Activated T-helper 1 cell treated with anti-CD3 and anti-CD28 coated beads, Interleukin-12 subunit alpha, Interleukin-12 subunit beta, Interleukin-2, Interleukin-4 antibody, amounts not matched to agents 30 ng/mL and 10 ng/mL and 1 ng/mL, durations not matched to agents 14 hours and 24 hours and 36 hours (primary cell): ENCODE data around the gene CHAF1A. TPM values are rescaled to one million over a fixed set of nuclear protein-coding genes. Genes with fewer than 3 reads are reported as not detected.

Source experiments
- DNase-seq: peaks from one replicate; pipeline ENCODE4 v3.0.0; 2021; ENCODE audit warnings: low spot score
- H3K27ac Mint-ChIP-seq: one replicate; pipeline ENCODE4 v1.8.0; 2021; ENCODE audit warnings: mild to moderate bottlenecking, mixed read lengths
- H3K27me3 Mint-ChIP-seq: one replicate; pipeline ENCODE4 v1.8.0; 2022; ENCODE audit warnings: mild to moderate bottlenecking, moderate library complexity, mixed read lengths; ENCODE audit not compliant: insufficient read depth
- H3K36me3 Mint-ChIP-seq: one replicate; pipeline ENCODE4 v1.8.0; 2021; ENCODE audit warnings: low read depth, mixed read lengths
- H3K4me1 Mint-ChIP-seq: one replicate; pipeline ENCODE4 v1.8.0; 2021; ENCODE audit warnings: low read depth, mixed read lengths
- H3K4me3 Mint-ChIP-seq: one replicate; pipeline ENCODE4 v1.8.0; 2021; ENCODE audit warnings: mild to moderate bottlenecking, moderate library complexity, mixed read lengths
- H3K9me3 Mint-ChIP-seq: one replicate; pipeline ENCODE4 v1.8.0; 2021; ENCODE audit warnings: mixed read lengths
- intact Hi-C: fragments of 100-400 bp; cut with micrococcal nuclease; formaldehyde crosslinking; loops from one replicate; pipeline ENCODE4 v1.15.1; 2024
- total RNA-seq: library from RNA; stranded (reverse); gene quantifications from 2 replicates; pipeline ENCODE4 v1.2.3, GENCODE V29; 2022

Gene CHAF1A
- total RNA-seq, 1 donor from 2014 or later = 107 TPM

GRCh38 chr19:4431296-4431695 is 28.9 kb downstream of the CHAF1A start:
- peaks cover 39% of the 10 kb centered on the region for H3K36me3 Mint-ChIP-seq
- intact Hi-C loops = no loop called here
- peaks cover 4% of the 10 kb centered on the region for H3K4me1 Mint-ChIP-seq
- H3K9me3 Mint-ChIP-seq = no peaks in the 10 kb centered on the region
- H3K4me3 Mint-ChIP-seq = no peak overlapping the region
- H3K27me3 Mint-ChIP-seq = no peaks in the 10 kb centered on the region
- H3K27ac Mint-ChIP-seq = no peak overlapping the region
- no peak for DNase-seq

GRCh38 chr19:4431808-4432674 is 29.6 kb downstream of the CHAF1A start:
- Mint-ChIP-seq H3K4me3 (no peak overlapping the region), H3K27ac (no peak overlapping the region), H3K4me1 (peaks cover 4% of the 10 kb centered on the region), H3K36me3 (peaks cover 39% of the 10 kb centered on the region), H3K9me3 (no peaks in the 10 kb centered on the region), H3K27me3 (no peaks in the 10 kb centered on the region)
- DNase-seq = no peak
- intact Hi-C loops = no loop called here

GRCh38 chr19:4432918-4433506 is 30.6 kb downstream of the CHAF1A start:
- no peaks in the 10 kb centered on the region for H3K9me3 Mint-ChIP-seq
- no peak overlapping the region for H3K27ac Mint-ChIP-seq
- DNase-seq = no peak
- H3K4me3 Mint-ChIP-seq = no peak overlapping the region
- intact Hi-C loops = no loop called here
- H3K36me3 Mint-ChIP-seq = peaks cover 40% of the 10 kb centered on the region
- H3K27me3 Mint-ChIP-seq = no peaks in the 10 kb centered on the region
- peaks cover 4% of the 10 kb centered on the region for H3K4me1 Mint-ChIP-seq

GRCh38 chr19:4434391-4434790 is 32.0 kb downstream of the CHAF1A start:
- DNase-seq = no peak
- intact Hi-C loops = no loop called here
- peaks cover 4% of the 10 kb centered on the region for H3K4me1 Mint-ChIP-seq
- no peak overlapping the region for H3K27ac Mint-ChIP-seq
- H3K4me3 Mint-ChIP-seq = no peak overlapping the region
- H3K27me3 Mint-ChIP-seq = no peaks in the 10 kb centered on the region
- H3K36me3 Mint-ChIP-seq = peaks cover 32% of the 10 kb centered on the region
- no peaks in the 10 kb centered on the region for H3K9me3 Mint-ChIP-seq

GRCh38 chr19:4436231-4436630 is 33.8 kb downstream of the CHAF1A start:
- intact Hi-C loops = no loop called here
- Mint-ChIP-seq H3K27me3 (no peaks in the 10 kb centered on the region), H3K4me3 (no peak overlapping the region), H3K9me3 (no peaks in the 10 kb centered on the region), H3K36me3 (peaks cover 30% of the 10 kb centered on the region), H3K27ac (no peak overlapping the region), H3K4me1 (peaks cover 4% of the 10 kb centered on the region)
- DNase-seq = no peak

GRCh38 chr19:4437103-4437502 is 34.7 kb downstream of the CHAF1A start:
- Mint-ChIP-seq H3K9me3 (no peaks in the 10 kb centered on the region), H3K36me3 (peaks cover 26% of the 10 kb centered on the region)

GRCh38 chr19:4439243-4439642 is 36.8 kb downstream of the CHAF1A start:
- peaks cover 10% of the 10 kb centered on the region for H3K4me1 Mint-ChIP-seq
- no peaks in the 10 kb centered on the region for H3K27me3 Mint-ChIP-seq
- H3K36me3 Mint-ChIP-seq = peaks cover 27% of the 10 kb centered on the region
- no peaks in the 10 kb centered on the region for H3K9me3 Mint-ChIP-seq
- no peak overlapping the region for H3K27ac Mint-ChIP-seq
- DNase-seq = no peak
- H3K4me3 Mint-ChIP-seq = no peak overlapping the region
- intact Hi-C loops = no loop called here

More at GRCh38 chr19:4437103-4437502, 34.7 kb downstream of the CHAF1A start:
- no peak overlapping the region for H3K27ac Mint-ChIP-seq
- no peaks in the 10 kb centered on the region for H3K27me3 Mint-ChIP-seq
- no peak for DNase-seq
- intact Hi-C loops = no loop called here
- peaks cover 7% of the 10 kb centered on the region for H3K4me1 Mint-ChIP-seq
- H3K4me3 Mint-ChIP-seq = no peak overlapping the region

- no peaks in the 10 kb centered on the region for H3K27me3 Mint-ChIP-seq
- H3K27ac Mint-ChIP-seq = peak overlapping the region; percentile 55
- H3K9me3 Mint-ChIP-seq = no peaks in the 10 kb centered on the region
- peaks cover 6% of the 10 kb centered on the region for H3K4me1 Mint-ChIP-seq
- no peak for DNase-seq
- H3K36me3 Mint-ChIP-seq = peaks cover 18% of the 10 kb centered on the region
- intact Hi-C loops = no loop called here
- no peak overlapping the region for H3K4me3 Mint-ChIP-seq
Measured at GRCh38 chr19:4441994-4442818, 39.8 kb downstream of the CHAF1A start.

GRCh38 chr19:4442819-4443146 is 40.3 kb downstream of the CHAF1A start:
- Mint-ChIP-seq H3K27ac (no peak overlapping the region), H3K4me1 (peaks cover 6% of the 10 kb centered on the region), H3K36me3 (peaks cover 21% of the 10 kb centered on the region), H3K27me3 (no peaks in the 10 kb centered on the region), H3K4me3 (no peak overlapping the region), H3K9me3 (no peaks in the 10 kb centered on the region)
- DNase-seq = no peak
- intact Hi-C loops = no loop called here

GRCh38 chr19:4443188-4443587 is 40.7 kb downstream of the CHAF1A start:
- Mint-ChIP-seq H3K27ac (no peak overlapping the region), H3K4me1 (peaks cover 6% of the 10 kb centered on the region), H3K4me3 (no peak overlapping the region), H3K9me3 (no peaks in the 10 kb centered on the region), H3K36me3 (peaks cover 20% of the 10 kb centered on the region), H3K27me3 (no peaks in the 10 kb centered on the region)
- DNase-seq = no peak
- intact Hi-C loops = no loop called here

- peaks cover 23% of the 10 kb centered on the region for H3K36me3 Mint-ChIP-seq
- intact Hi-C loops = no loop called here
- no peak for DNase-seq
- peaks cover 6% of the 10 kb centered on the region for H3K4me1 Mint-ChIP-seq
- H3K27ac Mint-ChIP-seq = no peak overlapping the region
- H3K4me3 Mint-ChIP-seq = no peak overlapping the region
- H3K27me3 Mint-ChIP-seq = no peaks in the 10 kb centered on the region
- no peaks in the 10 kb centered on the region for H3K9me3 Mint-ChIP-seq
Measured at GRCh38 chr19:4443966-4444764, 41.7 kb downstream of the CHAF1A start.
